Measurements from ENCODE around the gene DDX1.

DDX1 gene

GRCh38 chr2:15619938-15620337, 28.3 kb downstream of the DDX1 start (continued):
- TF ChIP-seq ZNF580 (tag by site-specific recombination; IDR thresholded peaks at IDR 0.05) (no peak), ZNF560 (tag by site-specific recombination; IDR thresholded peaks at IDR 0.05; ENCODE audit: borderline replicate concordance) (no peak)

- peaks cover 73 to 92% of the 10 kb centered on the region in 2 experiments for H3K36me3 ChIP-seq (ENCODE audit: control insufficient read depth in 2 of 2, insufficient read depth in 1 of 2, low read length in 2 of 2)
- CTCF ChIA-PET, result no interaction called here
- H3K9me3 ChIP-seq (ENCODE audit: control insufficient read depth, insufficient read depth, low read depth, low read length), result no peaks in the 10 kb centered on the region
- no peak for TF ChIP-seq ZNF792 (tag by site-specific recombination; IDR thresholded peaks at IDR 0.05)
- TF ChIP-seq ELK4 (IDR thresholded peaks at IDR 0.05; ENCODE audit: borderline replicate concordance, low read depth, low read length), result no peak
- TF ChIP-seq ZNF623 (tag by site-specific recombination; IDR thresholded peaks at IDR 0.05), result no peak
- no peak for TF ChIP-seq ZNF239 (tag by site-specific recombination; IDR thresholded peaks at IDR 0.05)
- TF ChIP-seq ZNF362 (tag by site-specific recombination; IDR thresholded peaks at IDR 0.05), result no peak
- no peak for TF ChIP-seq ZNF211 (tag by site-specific recombination; IDR thresholded peaks at IDR 0.05; ENCODE audit: low read depth)
- no peak for TF ChIP-seq ZSCAN5A (tag by site-specific recombination; IDR thresholded peaks at IDR 0.05)
- TF ChIP-seq ZBTB10 (tag by site-specific recombination; IDR thresholded peaks at IDR 0.05), result no peak
- no peaks in the 10 kb centered on the region for H3K4me1 ChIP-seq (ENCODE audit: control insufficient read depth, insufficient read depth, low read length)
- H3K27ac ChIP-seq (ENCODE audit: extremely low read depth, low read depth, low read length), result no peak overlapping the region
- no peak overlapping the region for H3K4me3 ChIP-seq (ENCODE audit: low read depth, low read length)
- POLR2A ChIA-PET, result no interaction called here
These were observed 28.7 kb downstream of the DDX1 start for GRCh38 chr2:15620340-15620739.

- H3K27ac ChIP-seq (ENCODE audit: extremely low read depth, low read depth, low read length), result no peak overlapping the region
- ChIA-PET CTCF (no interaction called here), POLR2A (no interaction called here)
- no peaks in the 10 kb centered on the region for H3K4me1 ChIP-seq (ENCODE audit: control insufficient read depth, insufficient read depth, low read length)
- no peak overlapping the region for H3K4me3 ChIP-seq (ENCODE audit: low read depth, low read length)
- H3K36me3 ChIP-seq (ENCODE audit: control insufficient read depth in 2 of 2, insufficient read depth in 1 of 2, low read length in 2 of 2), result peaks cover 67 to 93% of the 10 kb centered on the region in 2 experiments
- no peak for TF ChIP-seq ZNF426 (tag by site-specific recombination; IDR thresholded peaks at IDR 0.05)
- no peak for TF ChIP-seq ZSCAN4 (tag by site-specific recombination; IDR thresholded peaks at IDR 0.05)
- TF ChIP-seq, protein P1, sequence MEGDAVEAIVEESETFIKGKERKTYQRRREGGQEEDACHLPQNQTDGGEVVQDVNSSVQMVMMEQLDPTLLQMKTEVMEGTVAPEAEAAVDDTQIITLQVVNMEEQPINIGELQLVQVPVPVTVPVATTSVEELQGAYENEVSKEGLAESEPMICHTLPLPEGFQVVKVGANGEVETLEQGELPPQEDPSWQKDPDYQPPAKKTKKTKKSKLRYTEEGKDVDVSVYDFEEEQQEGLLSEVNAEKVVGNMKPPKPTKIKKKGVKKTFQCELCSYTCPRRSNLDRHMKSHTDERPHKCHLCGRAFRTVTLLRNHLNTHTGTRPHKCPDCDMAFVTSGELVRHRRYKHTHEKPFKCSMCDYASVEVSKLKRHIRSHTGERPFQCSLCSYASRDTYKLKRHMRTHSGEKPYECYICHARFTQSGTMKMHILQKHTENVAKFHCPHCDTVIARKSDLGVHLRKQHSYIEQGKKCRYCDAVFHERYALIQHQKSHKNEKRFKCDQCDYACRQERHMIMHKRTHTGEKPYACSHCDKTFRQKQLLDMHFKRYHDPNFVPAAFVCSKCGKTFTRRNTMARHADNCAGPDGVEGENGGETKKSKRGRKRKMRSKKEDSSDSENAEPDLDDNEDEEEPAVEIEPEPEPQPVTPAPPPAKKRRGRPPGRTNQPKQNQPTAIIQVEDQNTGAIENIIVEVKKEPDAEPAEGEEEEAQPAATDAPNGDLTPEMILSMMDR (tag by site-specific recombination; IDR thresholded peaks at IDR 0.05), result no peak
- TF ChIP-seq ZSCAN5A (tag by site-specific recombination; IDR thresholded peaks at IDR 0.05), result no peak
- TF ChIP-seq, protein P2, sequence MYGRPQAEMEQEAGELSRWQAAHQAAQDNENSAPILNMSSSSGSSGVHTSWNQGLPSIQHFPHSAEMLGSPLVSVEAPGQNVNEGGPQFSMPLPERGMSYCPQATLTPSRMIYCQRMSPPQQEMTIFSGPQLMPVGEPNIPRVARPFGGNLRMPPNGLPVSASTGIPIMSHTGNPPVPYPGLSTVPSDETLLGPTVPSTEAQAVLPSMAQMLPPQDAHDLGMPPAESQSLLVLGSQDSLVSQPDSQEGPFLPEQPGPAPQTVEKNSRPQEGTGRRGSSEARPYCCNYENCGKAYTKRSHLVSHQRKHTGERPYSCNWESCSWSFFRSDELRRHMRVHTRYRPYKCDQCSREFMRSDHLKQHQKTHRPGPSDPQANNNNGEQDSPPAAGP (tag by site-specific recombination; IDR thresholded peaks at IDR 0.05), result no peak
- TF ChIP-seq ZSCAN23 (tag by site-specific recombination; IDR thresholded peaks at IDR 0.05), result no peak
- TF ChIP-seq ZNF133 (tag by site-specific recombination; IDR thresholded peaks at IDR 0.05), result no peak
- TF ChIP-seq SP2 (tag by site-specific recombination; IDR thresholded peaks at IDR 0.05), result no peak
- no peaks in the 10 kb centered on the region for H3K9me3 ChIP-seq (ENCODE audit: control insufficient read depth, insufficient read depth, low read depth, low read length)
These were observed 29.3 kb downstream of the DDX1 start for GRCh38 chr2:15620857-15621471.
